ENCODE measurements around the gene SNAPC4. TPM values are rescaled to one million over a fixed set of nuclear protein-coding genes. Genes with fewer than 3 reads are reported as not detected.

Gene SNAPC4
- total RNA-seq, 1 experiment from 2014 or later: 4.6 TPM

DNA sequence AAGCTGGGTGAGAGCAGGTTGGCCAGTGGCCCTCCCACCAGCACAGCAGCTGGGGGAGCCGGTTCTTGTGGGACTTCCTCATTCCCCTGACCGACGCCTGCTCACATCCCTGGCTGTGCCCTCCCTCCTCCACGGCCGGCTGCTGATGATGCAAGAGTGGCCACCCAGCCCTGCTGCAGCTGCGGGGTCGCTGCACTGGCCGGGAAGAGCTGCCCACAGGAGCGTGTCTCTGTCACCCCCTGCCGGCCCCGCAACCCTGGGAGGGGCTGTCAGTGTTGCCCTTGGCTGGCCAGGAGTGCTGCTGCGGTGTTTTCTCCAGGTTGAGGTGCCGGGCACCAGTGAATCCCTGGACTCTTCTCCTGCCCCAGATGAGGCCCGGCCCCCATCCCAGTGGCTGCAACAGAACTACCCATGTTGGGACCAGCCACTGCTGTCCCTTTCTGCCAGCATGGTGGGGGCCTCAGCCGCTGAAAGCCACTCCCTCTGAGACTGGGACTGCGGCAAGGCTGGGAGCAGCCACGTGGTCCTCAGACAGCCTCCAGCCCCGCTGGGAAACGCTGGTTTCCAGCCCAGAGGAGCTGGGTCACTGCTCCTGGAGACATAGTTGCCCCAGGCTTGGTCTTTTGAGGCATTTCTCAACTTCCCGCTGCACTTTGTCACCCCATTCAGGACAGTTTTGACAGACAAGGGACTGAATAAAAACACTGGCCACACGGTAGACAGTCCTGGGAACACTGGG lies 27.2 kb downstream of the SNAPC4 start:
- peak; percentile 73 for DNase-seq (ENCODE audit: low read depth)

DNA sequence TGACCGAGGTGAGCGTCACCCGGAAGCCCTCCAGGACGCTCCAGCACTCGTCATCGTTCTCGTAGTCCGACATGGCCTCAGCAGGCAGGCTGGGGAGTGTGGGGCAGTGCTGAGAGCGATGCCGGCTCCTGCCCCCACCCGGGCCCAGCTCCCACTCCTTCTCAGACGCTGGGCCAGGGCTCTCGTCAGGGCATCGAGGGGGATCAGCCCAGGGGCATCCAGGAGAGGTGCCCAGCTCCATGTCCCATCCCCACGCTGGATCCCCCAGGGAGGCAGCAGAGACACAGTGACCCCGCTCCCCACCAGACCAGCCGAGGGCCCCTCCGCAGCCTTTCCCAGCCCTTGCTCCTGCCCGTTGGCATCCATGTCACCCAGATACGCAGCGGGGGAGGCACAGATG lies 28.0 kb downstream of the SNAPC4 start:
- DNase-seq (ENCODE audit: low read depth): no peak

DNA sequence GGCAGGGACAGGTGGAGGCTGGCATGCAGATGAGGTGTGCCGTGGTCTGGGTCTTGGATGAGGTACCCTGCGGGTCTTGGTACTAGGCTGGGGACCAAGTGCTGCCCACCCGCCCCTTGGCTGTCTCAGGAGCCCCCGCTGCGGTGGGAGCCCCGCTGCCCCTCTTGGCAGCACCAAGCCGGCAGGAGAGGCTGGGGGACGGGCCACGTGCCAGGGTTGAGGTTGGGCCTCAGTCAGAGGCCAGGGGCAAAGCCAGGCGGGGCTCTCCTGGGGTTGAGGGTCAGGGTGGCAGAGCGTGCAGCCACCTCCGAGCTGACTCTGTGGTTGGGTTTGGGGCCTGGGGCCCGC lies 28.5 kb downstream of the SNAPC4 start:
- DNase-seq (ENCODE audit: low read depth): no peak

DNA sequence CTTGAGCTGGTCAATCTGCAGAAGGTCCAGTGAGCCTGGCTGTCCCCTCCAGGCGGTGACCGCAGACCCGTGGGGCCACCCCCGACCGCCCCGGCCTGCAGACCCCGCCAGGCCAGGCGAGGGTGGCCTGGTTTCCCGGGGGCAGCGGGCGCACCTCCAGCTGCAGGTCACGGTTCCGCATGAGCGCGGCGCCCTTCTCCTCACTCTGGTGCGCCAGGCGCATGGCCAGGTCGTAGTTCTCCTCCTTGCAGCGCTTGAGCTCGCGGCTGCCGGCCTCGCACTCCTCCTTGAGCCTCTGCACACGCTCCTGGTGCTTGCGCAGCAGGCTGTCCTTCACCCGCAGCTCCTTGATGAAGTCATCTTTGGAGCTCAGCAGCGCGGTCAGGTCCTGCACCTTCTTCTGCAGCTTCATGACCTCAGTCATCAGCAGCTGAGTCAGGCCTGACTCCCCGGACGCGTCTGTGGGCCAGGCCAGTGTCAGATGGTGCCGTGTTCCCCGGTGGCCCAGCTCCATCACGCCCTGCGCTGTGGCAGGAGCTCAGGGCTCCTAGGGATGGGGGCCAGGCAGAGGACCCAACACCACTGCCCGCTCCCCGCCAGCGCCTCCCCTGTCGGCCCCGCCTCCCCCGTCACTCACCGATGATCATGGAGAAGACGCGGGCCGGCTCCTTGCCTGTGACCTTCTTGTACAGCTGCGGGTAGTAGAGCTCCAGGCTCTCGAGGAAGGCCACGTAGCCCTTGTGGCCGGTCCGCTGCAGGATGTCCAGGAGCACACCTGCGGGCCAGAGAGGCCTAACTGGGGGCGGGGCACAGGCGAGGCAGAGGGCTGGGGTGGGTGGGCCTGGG lies 29.1 kb downstream of the SNAPC4 start:
- DNase-seq (ENCODE audit: low read depth): no peak

DNA sequence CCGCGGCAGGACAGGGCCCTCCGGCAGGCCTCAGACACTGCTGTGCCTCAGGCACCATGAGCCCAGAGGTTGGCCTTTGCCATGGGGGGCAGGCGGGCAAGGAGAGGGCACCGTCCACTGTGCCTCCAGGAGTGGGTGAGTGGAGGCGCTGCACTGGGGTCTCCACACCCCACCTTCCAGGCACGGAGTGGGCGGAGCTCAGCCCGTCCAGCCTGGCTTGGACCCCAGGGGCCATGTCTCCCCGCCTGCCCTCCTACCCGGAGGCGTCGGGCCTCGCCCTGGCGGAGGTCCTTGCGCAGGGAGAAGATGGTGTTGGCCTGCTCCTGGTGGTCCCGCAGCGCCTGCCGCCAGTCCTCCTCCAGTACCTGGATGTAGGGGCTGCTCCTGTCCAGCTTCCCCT lies 29.9 kb downstream of the SNAPC4 start:
- no peak for DNase-seq (ENCODE audit: low read depth)

DNA sequence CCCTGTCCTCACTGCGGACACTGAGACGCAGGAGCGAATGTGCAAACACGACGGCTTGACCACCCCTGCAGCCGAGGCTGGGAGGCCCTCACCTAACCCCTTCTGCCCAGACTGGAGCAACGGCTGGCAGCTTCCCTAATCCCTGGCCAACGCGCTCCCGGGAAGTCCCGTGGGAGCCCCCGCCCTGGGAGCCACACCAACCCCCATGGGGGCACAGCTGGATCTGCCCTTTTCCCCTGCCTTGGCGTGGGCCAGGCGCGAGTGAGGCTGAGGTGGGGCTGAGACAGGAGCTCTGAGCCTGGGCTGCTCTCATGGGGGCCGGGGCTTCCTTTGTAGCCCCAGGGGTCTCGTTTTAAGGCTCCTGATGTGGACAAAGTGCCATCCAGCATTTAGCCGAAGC lies 31.8 kb downstream of the SNAPC4 start:
- no peak for DNase-seq (ENCODE audit: low read depth)

DNA sequence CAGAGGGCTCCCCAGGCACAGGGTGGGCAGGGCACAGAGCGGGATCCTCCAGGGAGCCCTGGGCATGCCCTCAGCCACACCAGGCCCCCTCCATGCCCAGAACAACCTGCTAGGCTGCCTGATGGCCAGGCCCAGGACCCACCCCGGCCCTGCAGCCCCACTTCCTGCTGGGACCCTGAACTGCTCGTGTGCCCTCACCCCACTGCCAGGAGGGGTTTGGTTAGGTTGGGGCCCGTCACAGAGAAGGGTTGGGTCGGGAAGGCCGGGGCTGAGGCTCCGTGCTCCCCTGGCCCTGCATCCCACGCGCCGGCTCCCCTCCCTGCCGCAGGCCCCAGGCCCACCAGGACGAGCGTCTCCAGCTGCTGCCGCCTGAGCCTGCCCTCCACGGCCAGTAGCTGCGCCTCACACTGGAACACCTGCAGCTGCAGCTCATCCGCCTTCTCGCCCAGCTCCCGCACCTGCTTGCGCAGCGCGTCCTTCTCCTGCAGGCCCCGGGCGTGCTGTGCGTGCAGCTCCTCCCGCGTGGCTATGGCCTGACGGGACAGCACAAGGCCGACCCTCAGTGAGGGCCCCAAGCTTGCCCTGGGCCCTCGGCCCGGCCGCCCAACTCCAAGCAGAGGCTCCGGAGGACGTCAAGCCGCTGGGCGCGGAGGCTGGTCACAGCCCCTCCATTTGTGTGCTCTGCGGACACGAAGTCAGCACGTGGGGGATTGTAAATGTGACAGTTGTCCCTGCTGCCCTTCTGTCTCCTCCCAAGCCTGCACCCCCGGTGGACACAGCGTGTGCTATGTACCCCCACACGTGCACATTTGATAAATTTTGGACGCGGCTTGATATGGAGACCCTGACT lies 32.4 kb downstream of the SNAPC4 start:
- no peak for DNase-seq (ENCODE audit: low read depth)

DNA sequence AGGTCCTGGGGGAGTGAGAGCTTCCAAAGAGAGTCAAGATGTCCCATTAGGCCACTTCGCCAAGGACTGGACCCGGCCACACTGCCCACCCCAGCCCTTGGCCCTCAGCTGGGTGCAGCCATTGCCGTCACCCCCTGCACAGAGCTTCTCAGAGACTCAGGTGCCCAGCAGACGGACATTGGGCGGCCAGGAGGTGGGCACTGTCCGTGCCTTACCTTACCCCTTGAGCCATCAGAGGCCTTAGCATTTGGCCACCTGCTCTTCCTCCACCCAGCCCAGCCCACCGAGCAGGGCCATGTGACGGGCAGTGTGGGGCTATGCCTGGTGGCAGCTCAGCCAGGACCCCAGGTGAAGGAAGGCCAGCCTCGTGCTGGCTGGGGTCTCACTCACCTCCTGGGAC lies 33.1 kb downstream of the SNAPC4 start:
- no peak for DNase-seq (ENCODE audit: low read depth)

DNA sequence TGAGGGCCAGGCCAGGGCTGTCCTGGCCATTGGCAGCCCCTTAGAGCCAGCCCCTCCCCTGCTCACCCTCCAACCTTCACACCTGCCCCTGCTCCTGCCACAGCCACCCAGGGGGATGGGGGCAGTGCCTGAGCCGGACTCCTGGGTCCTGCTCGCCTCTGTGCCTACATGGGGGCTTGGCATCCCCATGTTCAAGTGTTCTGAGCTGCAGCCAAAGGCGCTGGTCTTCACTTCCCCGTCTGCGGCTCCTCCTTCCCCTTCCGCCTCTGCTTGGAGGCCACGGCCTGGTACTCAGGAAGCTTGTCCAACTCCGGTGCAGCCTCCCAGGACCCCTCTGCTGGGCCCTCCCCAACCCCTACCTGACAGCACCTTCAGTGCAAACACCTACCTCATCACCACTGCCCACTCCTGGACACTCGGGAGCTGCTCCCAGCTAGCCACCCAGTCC lies 34.2 kb downstream of the SNAPC4 start:
- DNase-seq (ENCODE audit: low read depth): no peak

DNA sequence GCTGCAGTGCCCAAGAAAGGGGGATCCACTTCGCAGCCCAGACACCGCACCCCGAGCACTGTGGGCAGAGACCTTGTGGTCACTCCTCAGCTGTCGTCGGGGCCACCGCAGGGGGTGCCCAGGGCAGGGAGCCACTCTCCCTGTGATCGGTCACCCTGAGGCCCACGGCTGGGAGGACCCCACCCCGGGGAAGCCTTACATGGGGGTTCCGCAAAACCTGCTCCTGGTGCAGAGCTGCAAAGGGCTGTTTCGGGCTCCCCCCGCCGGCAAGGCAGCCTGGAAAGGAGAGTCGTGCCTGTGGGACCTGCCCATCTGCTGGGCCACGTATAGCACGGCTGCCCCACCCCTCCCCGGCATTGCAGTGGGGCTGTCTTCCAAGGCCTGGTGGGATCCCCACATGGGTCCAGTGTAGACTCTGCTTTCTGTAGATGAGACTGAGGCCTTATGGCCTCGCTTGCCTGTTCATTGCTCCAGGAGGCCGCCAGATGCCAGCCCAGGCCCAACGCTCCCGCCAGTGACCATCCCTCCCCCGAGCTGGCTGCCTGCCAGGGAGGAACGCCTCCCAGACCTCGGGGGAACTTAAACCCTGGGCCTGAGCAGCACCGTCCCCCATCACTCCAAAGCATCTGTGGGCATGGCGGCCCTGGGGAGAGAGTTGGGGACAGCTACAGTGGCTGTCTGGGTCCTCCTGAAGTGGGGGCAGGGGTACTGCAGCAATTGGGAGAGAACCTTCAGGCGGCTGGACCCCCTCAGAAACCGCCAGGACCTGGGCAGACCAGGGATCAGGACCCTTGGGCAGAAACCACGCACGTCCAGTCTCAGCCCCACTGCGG lies 34.8 kb downstream of the SNAPC4 start:
- DNase-seq (ENCODE audit: low read depth): no peak

DNA sequence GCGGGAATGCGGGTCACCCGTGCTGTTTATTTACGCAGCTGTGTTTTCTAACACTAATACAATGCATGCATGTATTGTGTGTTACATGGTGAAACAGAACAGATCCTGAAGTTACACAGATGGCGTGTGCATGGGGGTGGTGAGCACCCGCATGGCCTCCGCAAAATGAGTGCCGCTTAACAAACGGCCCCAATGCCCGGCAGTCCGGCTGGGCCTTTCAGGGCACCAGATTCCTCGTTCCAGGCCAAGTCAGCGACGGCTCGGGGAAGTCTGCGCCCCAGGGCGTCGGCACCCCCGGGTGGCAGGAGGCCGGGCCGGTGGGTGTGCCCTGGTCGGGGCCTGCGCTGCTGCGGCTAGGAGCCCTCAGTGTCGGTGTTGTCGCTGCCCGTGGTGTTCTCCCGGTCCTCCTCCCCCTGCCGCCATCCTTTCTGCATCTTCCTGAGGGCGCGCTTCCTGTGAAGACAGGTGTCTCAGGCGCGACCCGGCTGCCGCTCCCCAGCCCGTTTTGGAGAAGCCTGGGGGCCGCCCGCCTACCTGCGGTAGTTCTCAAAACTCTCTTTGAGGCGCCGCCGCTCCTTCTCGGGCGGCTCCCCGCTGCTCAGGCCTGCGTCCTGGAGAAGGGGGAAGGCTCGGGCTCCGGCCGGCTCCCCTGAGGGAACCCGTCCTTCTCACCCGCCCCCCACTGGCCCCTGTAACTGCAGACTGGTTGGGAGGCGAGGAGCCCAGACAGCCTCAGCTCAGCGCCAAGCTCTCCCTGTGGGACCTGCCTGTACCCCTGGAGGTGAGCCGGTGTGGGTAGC lies 35.8 kb downstream of the SNAPC4 start:
- no peak for DNase-seq (ENCODE audit: low read depth)

DNA sequence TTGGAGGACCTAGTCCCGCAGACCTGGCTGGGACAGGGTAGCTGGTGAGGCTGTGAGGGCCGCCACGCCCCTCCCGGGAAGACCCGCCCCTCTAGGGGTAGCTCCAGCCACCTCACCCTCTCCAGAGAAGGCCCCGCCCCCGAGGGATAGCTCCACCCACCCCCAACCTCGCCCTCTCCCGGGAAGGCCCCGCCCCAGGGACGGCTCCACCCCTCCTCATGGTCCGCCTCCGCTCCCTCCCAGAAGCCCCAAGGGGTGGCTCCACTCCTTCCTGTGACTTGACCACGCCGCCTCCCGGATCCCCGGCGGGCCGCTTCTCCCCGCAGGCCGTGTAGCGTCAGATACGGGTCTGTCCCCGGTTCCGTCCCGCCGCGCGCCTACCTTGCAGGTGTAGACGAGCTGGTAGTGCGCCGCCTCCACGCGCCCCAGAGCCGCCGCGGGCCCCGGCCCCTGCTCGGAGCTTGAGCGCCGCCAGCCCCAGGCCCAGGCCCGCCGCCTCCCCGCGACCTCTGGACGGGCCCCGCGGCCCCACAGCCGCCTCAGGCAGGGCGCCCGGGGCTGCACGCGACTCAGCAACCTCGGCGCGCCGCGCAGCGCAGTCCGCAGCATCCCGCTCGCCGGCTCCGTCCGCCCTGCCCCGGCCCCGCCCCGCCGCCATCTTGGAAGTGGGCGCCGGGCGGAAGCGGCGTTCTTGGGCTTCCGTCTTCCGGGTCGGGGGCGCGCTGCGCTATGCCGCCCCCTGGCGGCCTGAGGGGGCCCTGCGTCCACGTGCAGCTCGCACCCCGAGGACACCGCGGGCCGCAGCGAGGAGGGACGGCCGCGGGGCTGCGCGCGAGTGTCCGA lies 36.6 kb downstream of the SNAPC4 start, which contains the start of gene DNLZ:
Gene DNLZ (minus strand): TSS at position 639 of the 843 bp plus-strand sequence. CDS start 30 bp downstream, at position 609.
- DNase-seq (ENCODE audit: low read depth): peak; percentile 89

DNA sequence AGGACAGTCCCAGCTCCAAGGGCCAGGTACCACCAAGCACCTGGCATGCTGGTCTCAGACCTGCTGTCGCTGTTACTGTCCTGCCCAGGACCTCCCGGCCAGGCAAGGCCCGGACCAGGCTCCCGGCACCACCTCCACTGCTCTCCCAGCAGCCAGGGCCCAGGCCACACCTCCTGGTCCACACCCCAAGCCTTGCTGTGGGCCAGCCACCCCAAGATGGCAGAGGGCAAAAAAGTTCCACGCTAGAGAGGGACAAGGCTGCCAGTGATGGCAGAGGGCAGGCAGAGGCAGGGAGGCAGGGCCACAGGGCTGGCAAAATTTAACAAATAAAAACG lies 37.6 kb downstream of the SNAPC4 start:
- no peak for DNase-seq (ENCODE audit: low read depth)

DNA sequence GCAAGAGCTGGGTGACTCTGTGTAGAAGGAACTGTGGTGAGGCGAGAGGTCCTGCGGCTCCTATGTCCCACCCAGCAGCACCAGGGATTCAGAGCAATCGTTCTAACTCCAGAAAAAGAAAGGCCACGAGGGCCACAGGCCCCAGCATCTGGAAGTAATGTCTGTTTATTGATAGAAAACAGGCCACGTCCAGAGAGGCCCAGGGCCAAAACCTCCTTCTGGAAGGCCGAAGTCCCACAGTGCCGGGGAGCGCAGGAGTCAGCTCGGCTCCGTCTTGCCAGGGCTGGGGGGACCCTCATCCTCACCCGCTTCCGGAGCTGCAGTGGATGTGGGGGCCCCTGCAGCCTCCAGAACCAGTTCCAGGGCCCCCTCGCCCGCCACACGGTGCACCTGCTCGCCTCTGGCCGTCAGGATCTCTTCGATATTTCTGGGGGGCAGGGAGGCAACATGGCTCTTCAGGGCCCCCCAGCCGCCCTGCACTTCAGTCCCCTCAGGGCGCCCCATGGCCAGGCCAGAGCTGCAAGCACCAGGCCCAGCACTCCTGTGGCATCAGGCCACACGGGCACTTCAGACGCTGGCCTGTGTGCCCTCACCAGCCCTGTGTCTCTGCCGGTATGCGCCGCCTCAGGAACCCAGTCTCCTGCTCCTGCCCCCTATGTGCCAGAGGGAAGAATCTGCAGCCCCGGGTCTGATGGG lies 38.1 kb downstream of the SNAPC4 start:
- DNase-seq (ENCODE audit: low read depth): no peak

DNA sequence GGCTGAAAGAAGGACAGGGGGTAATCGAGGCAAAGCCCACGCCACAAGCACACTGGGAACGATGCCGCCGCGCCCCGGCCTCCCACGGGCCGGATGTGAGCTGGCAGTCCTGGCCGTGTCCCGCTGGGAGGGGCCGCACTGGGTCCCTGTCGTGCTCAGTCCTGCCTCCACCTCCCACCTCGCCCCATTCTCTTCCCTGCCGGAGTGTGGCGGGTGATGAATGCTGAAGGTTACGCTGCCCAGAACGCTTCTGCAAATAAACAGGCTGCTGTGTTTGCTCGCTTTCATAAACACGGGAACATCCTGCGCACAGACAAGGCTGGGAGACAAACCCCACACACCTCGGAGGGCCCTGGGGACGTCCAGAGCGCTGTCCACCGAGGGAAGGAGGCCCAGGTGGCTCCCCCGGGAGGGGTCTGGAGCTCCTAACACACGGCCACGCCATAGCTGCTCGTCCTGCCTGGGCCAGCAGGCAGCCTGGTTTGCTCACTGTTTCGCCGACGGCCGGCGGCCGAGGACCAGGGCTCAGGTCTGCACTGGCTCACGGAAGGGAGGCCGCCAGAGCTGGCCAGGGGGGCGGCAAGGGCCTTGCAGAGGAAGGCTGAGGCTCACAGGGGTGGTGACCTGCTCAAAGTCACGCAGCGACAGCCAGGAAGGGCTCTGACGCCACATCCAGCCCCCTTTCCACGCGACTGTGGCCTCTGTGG lies 38.8 kb downstream of the SNAPC4 start:
- DNase-seq (ENCODE audit: low read depth): no peak

DNA sequence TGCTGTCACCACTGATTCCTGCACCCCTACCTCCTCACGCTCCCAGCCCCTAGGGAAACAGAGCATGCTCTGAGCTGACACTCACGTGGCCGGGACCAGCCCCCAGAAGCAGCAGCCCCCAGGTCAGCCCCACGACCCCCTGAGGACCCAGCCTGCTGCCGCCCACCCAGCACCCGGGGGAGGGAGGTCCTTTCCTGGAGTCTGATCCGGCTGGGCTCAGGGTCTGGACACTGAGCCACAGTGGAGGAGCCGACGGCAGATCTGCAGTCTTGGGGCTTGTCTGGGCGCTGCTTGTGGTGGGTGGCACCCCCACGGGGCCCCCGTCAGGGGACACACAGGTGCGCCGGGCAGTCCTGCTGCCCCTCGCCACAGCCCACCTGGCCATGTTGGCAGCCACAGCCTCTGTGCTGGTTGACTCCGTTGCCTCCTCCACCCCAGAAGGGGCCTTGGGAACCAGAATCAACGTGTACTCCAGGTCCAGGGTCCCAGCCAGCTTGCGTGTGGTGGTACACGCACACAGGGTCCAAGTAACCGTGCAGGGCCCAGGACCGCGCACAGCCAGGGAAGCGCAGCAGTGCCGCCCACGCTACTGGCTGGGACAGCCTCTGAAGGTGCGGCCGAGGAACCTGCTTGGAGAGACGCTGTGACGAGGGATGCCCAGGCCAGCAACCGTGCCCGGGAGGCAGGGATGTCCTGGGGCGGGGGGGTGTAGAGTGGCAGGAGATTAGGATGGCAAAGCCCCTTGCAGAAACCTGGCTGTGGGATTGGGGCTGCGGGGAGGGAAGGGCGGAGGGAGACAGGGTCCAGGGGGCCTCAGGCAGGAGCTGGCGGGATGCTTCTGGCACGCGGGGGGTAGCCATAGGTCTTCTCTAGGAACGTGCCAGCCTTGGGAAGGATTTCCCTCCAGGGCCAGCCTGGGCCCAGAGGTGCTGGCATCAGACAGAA lies 39.9 kb downstream of the SNAPC4 start:
- no peak for DNase-seq (ENCODE audit: low read depth)

DNA sequence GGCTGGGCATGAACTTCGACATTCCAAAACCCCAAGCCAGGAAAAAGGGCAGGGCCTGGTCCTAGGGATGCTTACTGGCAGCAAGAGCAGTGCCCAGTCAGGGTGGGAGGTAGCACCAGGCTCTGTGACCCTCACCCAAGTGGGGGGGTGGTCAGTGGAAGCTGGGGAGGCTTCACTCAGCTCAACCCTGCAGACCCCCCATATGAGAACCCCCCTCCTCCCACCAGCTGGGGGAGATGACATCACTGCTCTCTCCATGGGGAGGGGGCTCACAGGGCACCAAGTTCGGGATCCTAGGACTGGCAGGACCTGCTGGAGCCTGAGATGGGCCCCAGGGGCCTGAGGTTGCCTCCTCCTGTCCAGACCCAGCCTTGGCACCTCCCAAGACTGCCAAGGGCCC lies 41.1 kb downstream of the SNAPC4 start:
- DNase-seq (ENCODE audit: low read depth): no peak

Measured in RPMI7951 (cell line).